ENCODE measurements around the gene HK3.

Gene HK3

GRCh38 chr5:176891331-176891958 is 7.7 kb downstream of the HK3 start:
- TF ChIP-seq CTCF (IDR thresholded peaks at IDR 0.05; ENCODE audit: borderline replicate concordance, control extremely low read depth, extremely low read depth, insufficient read depth, missing control alignments), result no peak
- in situ Hi-C loops (cut with MboI; ENCODE audit: low sequenced_read_pairs, unreplicated experiment), result no loop called here
- DNase-seq (ENCODE audit: low spot score), result no peak

GRCh38 chr5:176890455-176891330 is 8.5 kb downstream of the HK3 start:
- in situ Hi-C loops (cut with MboI; ENCODE audit: low sequenced_read_pairs, unreplicated experiment), result no loop called here
- no peak for DNase-seq (ENCODE audit: low spot score)
- TF ChIP-seq CTCF (IDR thresholded peaks at IDR 0.05; ENCODE audit: borderline replicate concordance, control extremely low read depth, extremely low read depth, insufficient read depth, missing control alignments), result no peak

GRCh38 chr5:176889321-176890280 is 9.5 kb downstream of the HK3 start:
- in situ Hi-C loops (cut with MboI; ENCODE audit: low sequenced_read_pairs, unreplicated experiment), result no loop called here
- DNase-seq (ENCODE audit: low spot score), result no peak
- TF ChIP-seq CTCF (IDR thresholded peaks at IDR 0.05; ENCODE audit: borderline replicate concordance, control extremely low read depth, extremely low read depth, insufficient read depth, missing control alignments), result no peak

GRCh38 chr5:176888865-176889165 is 10.3 kb downstream of the HK3 start:
- in situ Hi-C loops (cut with MboI; ENCODE audit: low sequenced_read_pairs, unreplicated experiment), result no loop called here
- TF ChIP-seq CTCF (IDR thresholded peaks at IDR 0.05; ENCODE audit: borderline replicate concordance, control extremely low read depth, extremely low read depth, insufficient read depth, missing control alignments), result no peak

GRCh38 chr5:176888016-176888864 is 10.9 kb downstream of the HK3 start:
- no peak for TF ChIP-seq CTCF (IDR thresholded peaks at IDR 0.05; ENCODE audit: borderline replicate concordance, control extremely low read depth, extremely low read depth, insufficient read depth, missing control alignments)
- in situ Hi-C loops (cut with MboI; ENCODE audit: low sequenced_read_pairs, unreplicated experiment), result no loop called here
- DNase-seq (ENCODE audit: low spot score), result no peak

More at GRCh38 chr5:176888865-176889165, 10.3 kb downstream of the HK3 start:
- no peak for DNase-seq (ENCODE audit: low spot score)

Measured in GM13976 (cell line).